Right ventricle myocardium superior (tissue), 1 donor: Measurements from ENCODE around the gene MTCL1. TPM values are rescaled to one million over a fixed set of nuclear protein-coding genes. Genes with fewer than 3 reads are reported as not detected.
A peak's percentile ranks its signal among the peaks of the same experiment; 100 is the strongest.

Source experiments
- ATAC-seq: fragments of 200-7000 bp; cut with Tn5 transposase; one replicate; pipeline ENCODE4 v1.9.1; 2020; ENCODE audit warnings: mild to moderate bottlenecking; ENCODE audit not compliant: poor library complexity
- DNase-seq: peaks from one replicate; pipeline ENCODE4 v3.0.0-alpha.2; 2020
- intact Hi-C: fragments of 100-400 bp; cut with DNase I; formaldehyde crosslinking; loops from one replicate; pipeline ENCODE4 v1.11.2; 2022
- total RNA-seq: library from RNA; stranded (reverse); fragmentation: NEBNext Ultra II Directional; extraction: Animal tissue kit (Norgen Biotek cat#: 25700); gene quantifications from one replicate; pipeline ENCODE4 v1.2.1, GENCODE V29; 2021
- donor health status: DM: no; HTN: yes; CAD: no; lungs with severe emphysema.

MTCL1 gene
- total RNA-seq, 1 donor from 2014 or later, result 9.0 TPM

GRCh38 chr18:8797206-8797605, 91.8 kb downstream of the MTCL1 start:
- intact Hi-C loops, result loop anchor here (10.0 kb wide), 1 partner anchor 48 kb away; no protein-coding TSS in a partner anchor
- ATAC-seq, result no peak

GRCh38 chr18:8799001-8799400, 93.6 kb downstream of the MTCL1 start:
- intact Hi-C loops, result loop anchor here (10.0 kb wide), 1 partner anchor 46 kb away; no protein-coding TSS in a partner anchor

More at GRCh38 chr18:8797206-8797605, 91.8 kb downstream of the MTCL1 start:
- no peak for DNase-seq

GRCh38 chr18:8799596-8800441, 94.5 kb downstream of the MTCL1 start:
- DNase-seq (no peak), ATAC-seq (no peak)
- intact Hi-C loops, result loop anchor here (10.0 kb wide), 1 partner anchor 45 kb away; no protein-coding TSS in a partner anchor

More at GRCh38 chr18:8799001-8799400, 93.6 kb downstream of the MTCL1 start:
- DNase-seq, result no peak
- ATAC-seq, result peak; percentile 31

GRCh38 chr18:8800445-8800844, 95.1 kb downstream of the MTCL1 start:
- no peak for DNase-seq
- intact Hi-C loops, result no loop called here
- ATAC-seq, result no peak

- ATAC-seq, result no peak
- DNase-seq, result no peak
- intact Hi-C loops, result no loop called here
These were observed 95.5 kb downstream of the MTCL1 start for GRCh38 chr18:8800876-8801262.

- ATAC-seq (no peak), DNase-seq (no peak)
- intact Hi-C loops, result no loop called here
These were observed 96.0 kb downstream of the MTCL1 start for GRCh38 chr18:8801263-8801901.

GRCh38 chr18:8802017-8802672, 96.8 kb downstream of the MTCL1 start:
- DNase-seq (no peak), ATAC-seq (no peak)
- intact Hi-C loops, result no loop called here

- intact Hi-C loops, result no loop called here
- DNase-seq, result no peak
- no peak for ATAC-seq
These were observed 97.9 kb downstream of the MTCL1 start for GRCh38 chr18:8803063-8803795.

- ATAC-seq (no peak), DNase-seq (no peak)
- intact Hi-C loops, result no loop called here
These were observed 98.6 kb downstream of the MTCL1 start for GRCh38 chr18:8803957-8804356.

- ATAC-seq, result no peak
- intact Hi-C loops, result no loop called here
- DNase-seq, result no peak
These were observed 100.2 kb downstream of the MTCL1 start for GRCh38 chr18:8805552-8805951.

GRCh38 chr18:8806100-8806797, 100.9 kb downstream of the MTCL1 start:
- intact Hi-C loops, result no loop called here
- ATAC-seq (no peak), DNase-seq (no peak)

GRCh38 chr18:8806798-8807487, 101.6 kb downstream of the MTCL1 start:
- intact Hi-C loops, result no loop called here
- no peak for ATAC-seq
- no peak for DNase-seq

- intact Hi-C loops, result no loop called here
- ATAC-seq, result no peak
- no peak for DNase-seq
These were observed 102.1 kb downstream of the MTCL1 start for GRCh38 chr18:8807488-8807805.

GRCh38 chr18:8808001-8808400, 102.6 kb downstream of the MTCL1 start:
- DNase-seq (no peak), ATAC-seq (no peak)
- intact Hi-C loops, result no loop called here

- DNase-seq (no peak), ATAC-seq (no peak)
- intact Hi-C loops, result no loop called here
These were observed 104.2 kb downstream of the MTCL1 start for GRCh38 chr18:8809514-8809913.

- ATAC-seq, result no peak
- no peak for DNase-seq
- intact Hi-C loops, result no loop called here
These were observed 104.8 kb downstream of the MTCL1 start for GRCh38 chr18:8810157-8810556.

GRCh38 chr18:8811115-8811514, 105.8 kb downstream of the MTCL1 start:
- intact Hi-C loops, result no loop called here
- ATAC-seq (no peak), DNase-seq (no peak)

- intact Hi-C loops, result no loop called here
- ATAC-seq (no peak), DNase-seq (no peak)
These were observed 107.3 kb downstream of the MTCL1 start for GRCh38 chr18:8812631-8813030.
